ES-I3 (cell line): ENCODE results near the gene H3-3A.

Experiments used
- H3K36me3 ChIP-seq: 2 replicates; pipeline ENCODE4 v1.6.1; 2013; ENCODE audit warnings: mild to moderate bottlenecking, low read length, control low read depth, moderate library complexity; ENCODE audit not compliant: insufficient read depth
- H3K4me1 ChIP-seq: 2 replicates; pipeline ENCODE4 v1.6.1; 2013; ENCODE audit warnings: mild to moderate bottlenecking, control low read depth, low read length; ENCODE audit not compliant: insufficient read depth
- H3K9ac ChIP-seq: 2 replicates; pipeline ENCODE4 v1.6.1; 2013; ENCODE audit warnings: low read depth, mild to moderate bottlenecking, low read length, moderate library complexity
- H3K9me3 ChIP-seq: 2 replicates; pipeline ENCODE4 v1.6.1; 2013; ENCODE audit warnings: mild to moderate bottlenecking, low read length, moderate library complexity; ENCODE audit not compliant: control insufficient read depth, insufficient read depth

Gene H3-3A

DNA sequence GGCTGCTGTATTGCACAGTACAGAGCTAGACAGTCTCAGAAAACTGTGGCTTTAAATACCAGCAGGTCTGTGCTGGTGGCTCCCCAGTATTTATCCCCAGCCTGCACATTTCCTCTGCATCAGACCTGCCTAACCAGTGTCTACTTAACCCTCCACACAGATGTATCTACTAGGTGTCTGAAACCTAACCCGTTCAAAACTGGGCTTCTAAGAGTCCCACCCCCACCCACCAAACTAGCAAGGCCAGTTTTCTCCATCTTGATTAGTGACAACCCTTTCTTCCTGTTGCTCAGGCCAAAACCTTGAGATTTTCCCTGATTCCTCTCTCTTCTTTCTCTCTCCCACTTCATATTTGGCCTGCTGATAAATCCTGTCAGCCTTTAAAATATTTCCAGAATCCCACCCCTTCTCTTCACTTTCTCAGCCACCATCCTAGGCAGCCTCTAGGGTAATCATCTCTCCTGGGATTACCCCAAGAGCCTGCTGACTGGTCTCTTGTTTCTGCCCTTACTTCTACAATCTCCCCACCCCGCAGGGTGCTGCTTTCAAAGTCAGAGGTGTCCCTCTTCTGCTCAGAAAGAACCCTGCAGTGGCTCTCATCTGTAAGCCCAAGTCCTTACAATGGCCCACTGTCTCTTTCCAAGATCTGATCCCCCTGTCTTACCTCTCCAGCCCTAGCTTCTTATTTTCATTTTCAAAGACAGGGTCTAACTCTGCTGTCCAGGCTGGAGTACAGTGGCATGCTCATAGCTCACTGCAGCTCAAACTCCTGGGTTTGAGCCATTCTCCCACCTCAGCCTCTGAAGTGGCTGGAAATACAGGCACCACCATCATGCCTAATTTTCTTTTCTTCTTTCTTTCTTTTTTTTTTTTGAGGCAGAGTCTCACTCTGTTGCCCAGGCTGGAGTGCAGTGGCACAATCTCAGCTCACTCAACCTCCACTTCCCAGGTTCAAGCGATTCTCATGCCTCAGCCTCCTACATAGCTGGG is 45.2 kb downstream of the H3-3A start:
- Histone ChIP-seq H3K9ac (no peak overlapping the region), H3K36me3 (no peaks in the 10 kb centered on the region), H3K4me1 (peaks cover 26% of the 10 kb centered on the region), H3K9me3 (no peaks in the 10 kb centered on the region)

DNA sequence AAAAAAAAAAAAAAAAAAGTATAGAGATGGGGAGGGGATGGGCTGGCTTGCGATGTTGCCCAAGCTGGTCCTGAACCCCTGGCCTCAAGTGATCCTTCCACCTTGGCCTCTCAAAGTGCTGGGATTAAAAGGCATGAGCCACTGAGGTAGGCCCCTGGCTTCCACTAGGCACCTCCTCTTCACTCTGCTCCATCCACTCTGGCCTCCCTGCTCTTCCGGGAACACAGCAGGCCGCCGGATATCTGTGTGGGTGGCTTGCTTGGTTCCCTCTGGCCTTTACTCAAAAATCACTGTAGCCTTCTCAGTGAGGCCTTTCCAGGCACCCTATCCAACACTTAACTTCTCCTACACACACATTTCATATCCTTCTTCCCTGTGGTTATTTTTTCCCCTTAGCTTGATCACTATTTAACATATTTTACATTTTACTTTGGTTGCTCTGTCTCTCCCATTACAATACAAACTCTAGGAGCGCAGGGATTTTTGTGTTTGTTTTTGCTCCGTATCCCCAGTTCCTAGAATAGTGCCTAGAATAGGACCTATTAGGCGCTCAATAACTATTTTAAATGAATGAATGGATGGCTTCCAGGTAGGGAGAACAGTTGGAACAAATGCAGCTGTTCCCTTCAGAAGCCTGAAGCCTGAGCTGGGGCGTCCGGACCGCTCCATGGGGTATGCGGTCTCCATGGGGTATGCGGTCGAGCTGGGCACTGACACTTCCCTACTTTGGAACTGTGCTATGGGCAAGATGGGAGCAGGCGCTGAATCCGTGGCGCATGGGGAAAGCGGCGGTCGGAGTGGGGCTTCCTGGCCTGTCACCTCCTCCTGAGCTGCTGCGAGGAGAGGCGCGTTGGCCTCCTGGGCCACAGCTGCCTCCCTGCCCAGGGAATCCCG is 46.7 kb downstream of the H3-3A start:
- H3K9me3 ChIP-seq = no peaks in the 10 kb centered on the region
- H3K36me3 ChIP-seq = no peaks in the 10 kb centered on the region
- peak overlapping the region; percentile 59; the same call in 1 of the 2 replicates for H3K9ac ChIP-seq
- H3K4me1 ChIP-seq = peaks cover 26% of the 10 kb centered on the region

DNA sequence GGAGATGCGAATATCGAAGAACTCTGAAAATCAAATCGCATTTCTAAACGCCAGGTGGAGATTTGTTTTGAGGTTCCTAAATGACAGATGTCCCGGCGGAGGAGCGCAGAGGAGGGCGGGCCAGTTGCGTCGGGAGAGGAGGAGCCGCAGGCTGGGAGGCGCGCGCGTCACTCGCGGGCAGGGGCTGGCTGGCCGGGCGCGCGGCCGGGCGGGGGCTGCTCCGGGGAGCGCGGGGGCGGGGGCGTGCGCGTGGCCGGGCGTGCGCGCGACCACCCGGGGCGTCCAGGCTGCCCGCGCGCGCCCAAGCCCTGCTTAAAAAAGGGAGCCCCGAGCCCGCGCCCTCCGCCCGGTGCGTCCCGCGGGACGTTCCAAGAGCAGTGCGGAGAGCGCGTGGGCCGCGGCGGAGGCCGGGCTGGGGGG is 47.3 kb downstream of the H3-3A start:
- Histone ChIP-seq H3K36me3 (no peaks in the 10 kb centered on the region), H3K4me1 (peaks cover 24% of the 10 kb centered on the region), H3K9ac (peak overlapping the region; percentile 80; the same call in 1 of the 2 replicates), H3K9me3 (no peaks in the 10 kb centered on the region)

DNA sequence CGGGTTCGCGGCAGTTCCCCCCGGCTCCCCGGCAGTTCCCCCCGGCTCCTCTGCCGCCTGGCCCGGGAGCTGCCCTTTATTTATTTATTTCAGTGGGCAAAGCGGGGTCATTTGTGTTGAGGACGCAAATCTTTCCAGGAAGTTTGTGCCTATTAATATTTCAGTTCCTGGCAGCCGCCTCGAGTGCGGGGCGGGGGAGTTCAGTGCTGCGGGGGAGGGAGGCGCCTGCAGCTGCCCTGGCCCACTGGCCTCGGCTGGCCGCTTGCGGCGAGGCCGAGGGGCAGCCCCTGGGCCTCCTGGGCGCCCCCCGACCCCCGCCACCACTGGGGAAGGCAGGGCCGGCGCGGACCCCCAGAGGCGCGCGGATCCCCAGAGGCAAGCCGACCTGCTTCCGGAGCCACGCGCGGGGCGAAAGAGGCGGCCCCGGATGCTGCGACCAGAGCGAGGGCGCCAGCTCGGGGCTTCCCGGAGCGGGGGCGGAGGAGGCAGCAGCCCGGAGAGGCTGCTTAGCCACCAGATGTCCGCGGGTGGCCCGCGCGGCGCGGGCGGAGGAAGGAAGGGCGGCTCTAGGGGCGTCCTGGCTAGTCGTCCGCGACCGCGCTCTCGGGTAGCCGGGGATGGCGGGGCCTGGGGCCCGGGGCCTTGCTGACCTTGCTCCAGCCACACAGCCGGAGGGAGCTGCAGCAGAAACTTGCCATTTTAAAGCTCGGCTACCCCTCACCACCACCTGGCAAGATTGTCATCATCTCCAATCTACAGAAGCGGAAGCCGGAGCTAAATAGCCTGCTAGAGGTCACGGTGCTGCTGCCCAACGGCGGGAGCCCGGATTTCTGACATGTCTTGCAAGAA is 48.0 kb downstream of the H3-3A start:
- Histone ChIP-seq H3K9ac (peak overlapping the region; percentile 80), H3K36me3 (no peaks in the 10 kb centered on the region), H3K4me1 (peaks cover 22% of the 10 kb centered on the region), H3K9me3 (no peaks in the 10 kb centered on the region)

DNA sequence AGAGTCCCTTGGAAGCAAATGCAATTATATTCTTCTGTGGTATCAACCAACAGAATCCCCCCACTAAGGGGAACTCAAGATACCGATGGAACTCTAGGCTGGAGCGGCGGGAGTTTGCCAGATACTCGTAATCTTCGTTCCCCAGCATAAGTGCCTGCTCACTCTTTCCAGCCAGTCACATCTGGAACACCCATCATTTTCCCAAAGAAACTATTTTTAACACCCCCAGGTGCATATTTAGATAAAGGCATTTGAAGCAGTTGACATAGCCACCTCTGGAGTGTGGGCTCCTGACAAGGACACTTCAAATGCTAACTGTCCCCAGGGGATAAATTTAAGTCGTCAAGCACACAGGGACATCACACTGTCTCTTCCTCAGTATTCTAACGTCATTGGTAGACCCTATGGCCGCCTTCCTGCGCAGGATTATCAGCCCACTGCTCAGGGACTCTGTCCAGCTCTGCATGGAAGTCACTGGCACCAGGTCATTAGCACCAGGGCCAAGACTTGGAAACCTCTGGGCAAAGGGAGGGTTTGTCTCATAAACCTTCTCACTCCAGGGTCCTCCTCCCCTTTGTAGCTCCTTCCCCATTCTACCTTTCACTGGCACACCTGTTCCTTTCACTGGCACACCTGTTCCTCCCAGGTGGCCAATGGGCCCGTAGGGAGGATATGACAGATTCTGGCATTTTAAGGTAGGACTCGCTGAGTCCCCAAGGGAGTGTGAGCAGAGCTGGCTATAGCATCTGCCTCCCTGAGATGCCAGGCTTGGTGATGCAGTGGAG is 48.8 kb downstream of the H3-3A start:
- H3K9ac ChIP-seq = peak overlapping the region; percentile 80
- peaks cover 22% of the 10 kb centered on the region for H3K4me1 ChIP-seq
- no peaks in the 10 kb centered on the region for H3K9me3 ChIP-seq

DNA sequence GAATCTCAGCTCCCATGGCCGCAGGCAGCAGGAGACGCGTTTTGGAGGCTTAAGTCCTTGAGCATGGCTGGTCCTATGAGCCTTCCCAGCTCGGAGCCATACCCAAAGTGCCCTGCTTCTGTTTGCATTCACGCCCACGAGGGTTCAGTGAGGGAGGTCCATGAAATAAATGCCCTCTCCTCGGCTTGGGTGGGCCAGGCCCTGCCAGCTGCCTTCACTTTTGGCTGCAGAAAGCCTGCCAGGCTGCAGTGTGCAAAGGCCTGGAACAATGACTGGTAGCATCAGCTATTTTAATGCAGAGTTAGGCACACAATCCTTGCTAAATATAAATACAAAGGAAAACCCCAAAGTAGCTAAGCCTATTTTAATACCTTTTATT is 49.4 kb downstream of the H3-3A start:
- H3K9ac ChIP-seq = no peak overlapping the region
- H3K9me3 ChIP-seq = no peaks in the 10 kb centered on the region
- peaks cover 22% of the 10 kb centered on the region for H3K4me1 ChIP-seq
- H3K36me3 ChIP-seq = no peaks in the 10 kb centered on the region

More for the DNA sequence above, 48.8 kb downstream of the H3-3A start:
- H3K36me3 ChIP-seq = no peaks in the 10 kb centered on the region

DNA sequence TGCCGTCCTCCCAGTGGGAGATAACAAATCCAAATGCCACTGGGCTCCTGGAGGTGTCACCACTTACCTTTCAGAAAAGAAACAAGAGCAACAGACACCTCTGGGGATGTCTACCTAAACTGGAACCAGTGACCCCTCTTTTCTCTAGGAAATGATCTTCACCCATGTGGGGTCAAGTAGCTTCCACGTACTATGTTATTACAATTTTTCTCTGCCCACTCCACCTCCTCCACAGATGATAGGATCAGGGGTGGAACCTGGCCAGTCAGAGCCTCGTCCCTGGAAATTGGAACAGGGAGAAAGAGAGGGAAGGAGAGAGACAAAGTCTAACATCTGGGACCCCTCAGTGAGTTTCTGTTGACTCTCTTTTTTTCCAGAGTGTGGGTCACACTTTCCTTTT is 50.1 kb downstream of the H3-3A start:
- no peak overlapping the region for H3K9ac ChIP-seq
- peaks cover 21% of the 10 kb centered on the region for H3K4me1 ChIP-seq
- no peaks in the 10 kb centered on the region for H3K9me3 ChIP-seq
- H3K36me3 ChIP-seq = no peaks in the 10 kb centered on the region

DNA sequence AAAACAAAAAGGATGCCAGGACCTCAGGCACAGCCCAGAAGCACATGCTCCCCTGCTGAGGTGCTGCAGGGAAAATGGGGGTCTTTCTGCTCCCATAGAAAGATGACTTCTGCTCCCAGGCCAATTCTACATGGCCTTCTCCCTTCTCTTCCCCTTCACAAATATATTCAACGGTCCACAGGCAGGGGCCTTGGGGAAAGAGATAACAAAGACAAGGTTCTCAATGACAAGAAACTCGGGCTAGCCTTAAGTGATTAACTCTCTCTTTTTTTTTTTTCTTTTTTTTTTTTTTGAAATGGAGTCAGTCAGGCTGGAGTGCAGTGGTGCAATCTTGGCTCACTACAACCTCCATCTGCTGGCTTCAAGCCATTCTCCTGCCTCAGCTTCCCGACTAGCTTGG is 54.2 kb downstream of the H3-3A start:
- H3K9ac ChIP-seq = no peak overlapping the region
- peaks cover 16% of the 10 kb centered on the region for H3K4me1 ChIP-seq
- no peaks in the 10 kb centered on the region for H3K9me3 ChIP-seq
- no peaks in the 10 kb centered on the region for H3K36me3 ChIP-seq

DNA sequence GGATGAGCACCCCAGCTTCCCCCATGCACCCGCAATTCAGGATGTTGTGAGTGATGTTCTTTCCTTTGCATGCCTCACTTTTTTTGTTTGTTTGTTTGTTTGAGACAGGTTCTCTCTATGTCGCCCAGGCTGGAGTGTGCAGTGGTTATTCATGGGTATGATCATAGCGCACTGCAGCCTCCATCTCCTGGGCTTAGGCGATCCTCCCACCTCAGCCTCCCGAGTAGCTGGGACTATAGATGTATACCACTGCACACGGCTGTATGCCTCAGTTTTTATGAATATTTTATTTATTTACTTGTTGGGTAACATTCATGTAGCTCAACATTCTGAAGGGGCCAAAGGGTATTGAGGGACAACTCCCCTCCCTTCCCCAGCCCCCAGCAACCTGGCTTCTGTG is 54.8 kb downstream of the H3-3A start:
- Histone ChIP-seq H3K9me3 (no peaks in the 10 kb centered on the region), H3K9ac (no peak overlapping the region), H3K36me3 (no peaks in the 10 kb centered on the region), H3K4me1 (peaks cover 10% of the 10 kb centered on the region; the same call in 1 of the 2 replicates)

DNA sequence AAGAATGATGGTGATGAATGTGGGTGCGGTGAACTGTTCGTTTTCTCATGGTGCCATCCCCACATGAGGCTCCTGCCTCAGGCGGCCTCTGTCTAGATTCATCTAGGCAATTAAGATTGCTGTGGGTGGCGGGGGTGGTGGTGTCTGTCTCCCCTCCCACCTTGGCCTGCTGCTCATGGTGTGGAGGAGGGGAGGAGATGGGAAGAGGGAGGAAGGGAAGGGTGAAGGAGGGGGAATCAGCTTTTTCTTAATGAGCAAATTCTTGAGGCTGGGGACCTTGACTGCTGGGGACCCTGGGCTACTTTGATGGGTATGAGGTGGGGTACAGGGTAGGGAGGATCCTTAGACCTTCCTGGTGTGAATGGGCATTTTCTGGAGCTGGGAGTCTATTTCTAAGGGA is 55.8 kb downstream of the H3-3A start:
- Histone ChIP-seq H3K9ac (no peak overlapping the region), H3K9me3 (no peaks in the 10 kb centered on the region), H3K4me1 (peaks cover 8% of the 10 kb centered on the region), H3K36me3 (no peaks in the 10 kb centered on the region)

DNA sequence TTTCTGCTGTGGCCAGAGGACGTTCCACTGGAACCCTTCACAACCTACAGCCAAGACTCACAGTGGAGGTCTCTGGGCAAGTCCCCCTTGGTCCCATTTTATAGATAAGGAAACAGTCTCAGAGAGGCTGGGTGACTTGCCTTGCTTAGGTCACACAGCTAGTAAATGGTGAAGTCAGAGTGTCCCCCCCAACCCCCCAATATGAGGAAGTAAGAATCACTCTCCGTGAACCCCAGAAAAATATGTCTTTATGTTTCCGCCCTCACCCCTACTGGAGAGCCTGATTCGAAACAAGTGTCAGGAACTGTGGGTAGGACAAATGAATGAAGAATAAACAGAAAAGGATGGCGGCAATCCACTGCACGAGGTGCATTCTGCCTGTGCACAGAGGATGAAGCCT is 56.7 kb downstream of the H3-3A start:
- Histone ChIP-seq H3K9me3 (no peaks in the 10 kb centered on the region), H3K9ac (no peak overlapping the region), H3K36me3 (no peaks in the 10 kb centered on the region), H3K4me1 (peaks cover 15% of the 10 kb centered on the region)

DNA sequence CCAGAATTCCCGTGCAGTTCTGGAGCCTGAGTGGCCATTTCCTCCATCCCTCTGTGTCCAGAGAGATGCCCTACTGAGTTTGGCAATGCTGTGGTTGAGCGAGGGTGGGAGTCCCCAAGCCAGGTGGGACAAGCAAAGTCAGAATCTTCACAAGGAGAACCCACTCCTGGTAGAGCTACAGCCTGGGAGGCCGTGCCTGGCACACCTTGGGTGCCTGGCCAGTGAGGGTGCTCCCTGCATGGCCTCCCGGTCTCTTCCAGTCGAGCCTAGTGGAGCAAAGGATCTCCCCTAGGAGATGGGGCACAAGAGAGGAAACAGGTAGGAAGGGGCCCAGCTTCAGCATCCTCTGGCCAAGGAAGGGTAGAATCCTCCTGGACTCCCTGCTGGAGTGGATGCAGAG is 57.9 kb downstream of the H3-3A start:
- H3K4me1 ChIP-seq = peaks cover 24% of the 10 kb centered on the region
- no peaks in the 10 kb centered on the region for H3K36me3 ChIP-seq
- no peak overlapping the region for H3K9ac ChIP-seq
- H3K9me3 ChIP-seq = no peaks in the 10 kb centered on the region

DNA sequence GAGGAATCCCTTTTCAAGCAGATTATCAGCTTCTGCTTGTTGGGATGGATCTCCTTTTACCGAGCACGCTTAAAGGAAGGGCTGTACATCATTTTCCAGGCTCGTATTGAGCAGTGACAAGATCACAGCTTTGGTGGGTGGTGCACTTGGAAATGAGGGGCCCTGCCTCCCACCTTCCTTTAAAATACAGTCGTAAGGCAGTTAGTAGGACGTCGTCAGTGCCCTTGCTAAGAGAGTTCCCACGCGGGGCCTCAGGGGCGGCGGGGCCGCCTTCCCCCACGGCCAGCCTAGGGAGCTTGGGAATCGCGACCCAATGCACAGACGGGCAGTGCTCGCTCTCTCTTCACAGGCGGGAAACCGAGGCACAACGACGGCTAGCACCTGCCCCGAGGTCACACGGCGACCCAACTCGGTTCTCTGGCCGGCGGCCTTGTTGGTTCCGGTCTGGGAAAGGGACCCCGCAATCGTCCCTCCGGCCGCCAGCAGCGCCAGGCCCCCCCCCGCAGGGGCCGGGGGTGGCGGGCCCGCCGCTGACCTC is 58.6 kb downstream of the H3-3A start:
- Histone ChIP-seq H3K36me3 (no peaks in the 10 kb centered on the region), H3K9ac (peak overlapping the region; percentile 73), H3K9me3 (no peaks in the 10 kb centered on the region), H3K4me1 (peaks cover 24% of the 10 kb centered on the region)
